Brain pericyte (primary cell): ENCODE measurements around the gene PIK3CD.

ENCODE experiments used
- DNase-seq: peaks from one replicate; pipeline ENCODE4 v3.0.0-alpha.2; 2012; ENCODE audit warnings: low read depth, low spot score

Gene PIK3CD

DNA sequence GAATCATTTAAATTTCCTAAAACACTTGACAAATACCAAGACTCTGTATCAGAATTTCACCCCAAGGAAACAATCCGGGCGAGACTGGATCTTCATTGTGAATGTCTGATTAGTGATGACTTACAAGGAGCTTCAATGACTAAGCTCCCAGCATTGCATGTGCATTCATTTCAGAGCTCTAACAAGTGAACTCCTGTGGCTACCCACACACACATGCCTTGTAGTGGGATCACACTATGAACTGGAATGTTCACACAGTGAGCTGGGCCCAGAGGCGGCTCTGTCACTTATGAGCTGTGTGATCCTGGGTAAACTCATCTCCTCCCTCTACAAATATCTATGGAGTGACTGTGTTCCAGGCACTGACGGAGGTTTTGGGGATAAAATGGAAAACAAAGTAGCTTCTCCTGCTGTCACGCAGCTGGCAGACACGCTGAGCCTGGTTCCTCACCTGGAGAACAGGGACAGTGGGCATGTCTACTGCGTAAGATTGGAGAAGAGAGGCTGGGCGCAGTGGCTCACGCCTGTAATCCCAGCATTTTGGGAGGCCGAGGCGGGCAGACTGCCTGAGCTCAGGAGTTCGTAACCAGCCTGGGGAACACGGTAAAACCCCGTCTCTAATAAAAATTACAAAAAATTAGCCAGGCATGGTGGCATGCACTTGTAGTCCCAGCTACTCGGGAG lies 115.4 kb downstream of the PIK3CD start:
- peak; percentile 25 for DNase-seq

- DNase-seq = no peak
These were observed 116.6 kb downstream of the PIK3CD start for GRCh38 chr1:9767964-9768668.

GRCh38 chr1:9768983-9769382 lies 117.5 kb downstream of the PIK3CD start:
- no peak for DNase-seq

DNA sequence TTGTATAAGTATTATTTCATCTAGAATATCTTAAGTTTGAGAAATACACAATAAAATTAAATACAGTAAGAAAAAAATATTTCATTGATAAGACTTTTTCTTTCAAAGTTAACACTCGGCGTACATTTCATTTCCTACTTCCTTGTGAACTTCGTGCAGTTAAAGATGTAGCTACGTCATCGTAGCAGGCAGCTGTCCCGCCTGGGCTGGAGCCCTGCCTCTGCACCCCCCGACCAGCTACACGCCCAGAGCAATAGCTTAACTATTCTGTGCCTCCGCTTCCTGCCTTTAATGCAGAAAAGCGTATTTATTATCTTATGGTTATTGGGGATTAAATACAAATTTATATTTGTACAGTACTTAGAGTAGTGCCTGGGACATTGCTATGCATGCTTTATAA lies 118.8 kb downstream of the PIK3CD start:
- no peak for DNase-seq

- DNase-seq = no peak
These were observed 123.5 kb downstream of the PIK3CD start for GRCh38 chr1:9774712-9775679.

DNA sequence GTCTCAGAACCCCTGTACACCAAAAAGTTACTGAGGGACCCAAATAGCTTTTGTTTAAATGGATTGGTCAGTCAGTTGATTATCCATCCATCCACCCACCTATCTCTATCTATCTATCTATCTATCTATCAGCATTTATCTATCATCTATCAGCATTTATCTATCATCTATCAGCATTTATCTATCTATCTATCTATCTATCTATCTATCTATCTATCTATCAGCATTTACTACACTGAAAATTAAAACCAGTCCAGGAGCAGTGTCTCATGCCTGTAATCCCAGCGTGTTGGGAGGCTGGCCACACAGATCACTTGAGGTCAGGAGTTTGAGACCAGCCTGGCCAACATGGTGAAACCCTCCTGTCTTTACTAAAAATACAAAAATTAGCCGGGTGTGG lies 125.2 kb downstream of the PIK3CD start:
- DNase-seq = no peak
